ENCODE data around the gene PTPRJ.

PTPRJ gene

DNA sequence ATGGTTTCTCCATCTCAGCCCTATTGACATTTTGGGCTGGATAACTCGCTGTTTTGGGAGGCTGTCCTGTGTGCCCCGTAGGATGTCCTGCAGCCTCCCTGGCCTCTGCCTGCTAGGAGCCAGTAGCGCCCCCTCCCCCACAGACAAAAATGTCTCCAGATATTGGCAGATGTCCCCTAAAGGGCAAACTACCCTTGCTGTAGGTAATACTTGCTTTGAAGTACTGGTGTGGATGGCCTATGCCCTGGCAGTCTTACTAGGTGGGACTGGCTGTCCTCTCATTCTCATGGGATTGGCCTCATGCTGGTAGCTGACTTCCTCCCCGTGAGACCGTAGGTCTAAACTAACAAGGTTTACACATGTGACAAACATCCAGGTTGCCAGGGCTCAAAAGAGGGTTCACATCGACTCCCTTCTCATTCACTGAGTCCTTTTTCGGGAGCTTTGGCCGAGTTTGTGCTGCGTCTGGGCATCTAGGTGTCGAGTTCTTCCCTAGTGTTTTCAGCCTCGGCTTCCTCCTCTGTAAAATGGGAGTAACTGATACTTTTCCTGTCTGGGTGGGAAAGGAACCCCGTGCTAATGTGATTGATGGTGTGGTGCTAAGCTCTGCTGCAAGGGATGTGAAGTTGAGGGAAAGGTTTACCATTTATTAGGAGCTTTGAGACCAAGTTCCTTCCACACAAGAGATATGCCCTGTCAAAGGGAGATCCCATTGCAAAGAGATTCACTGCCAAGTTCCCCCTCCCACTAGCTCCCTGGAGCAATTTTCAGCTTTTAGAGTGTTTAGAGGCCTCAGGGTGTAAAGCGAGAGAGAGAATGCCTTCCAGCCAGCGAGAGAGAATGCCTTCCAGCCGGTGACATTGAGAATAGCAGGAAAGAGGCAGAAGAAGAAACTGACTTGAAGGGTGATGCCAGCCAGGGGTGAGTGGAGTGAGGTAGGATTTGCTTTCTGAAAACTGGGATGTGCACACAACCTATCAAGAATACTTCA is 17.0 kb downstream of the PTPRJ start:
- DNase-seq (ENCODE audit: low spot score), result no peak

DNA sequence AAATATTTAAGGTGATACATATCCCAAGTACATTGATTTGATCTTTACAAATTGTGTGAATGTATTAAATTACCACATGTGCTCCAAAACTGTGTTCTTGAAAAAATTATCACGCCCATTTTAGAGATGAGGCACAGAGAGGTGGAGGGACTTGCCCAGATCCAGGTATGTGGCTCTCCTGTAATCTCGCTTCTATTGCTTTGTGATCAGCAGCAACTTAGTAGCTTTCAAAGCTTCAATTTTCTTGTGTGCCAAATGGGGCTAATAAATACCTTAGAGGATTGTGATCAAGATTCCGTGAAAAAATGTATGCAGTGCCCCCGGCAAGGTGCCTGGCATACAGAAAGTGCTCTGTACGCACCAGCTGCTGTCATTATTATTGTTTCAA is 18.0 kb downstream of the PTPRJ start:
- DNase-seq (ENCODE audit: low spot score), result no peak

DNA sequence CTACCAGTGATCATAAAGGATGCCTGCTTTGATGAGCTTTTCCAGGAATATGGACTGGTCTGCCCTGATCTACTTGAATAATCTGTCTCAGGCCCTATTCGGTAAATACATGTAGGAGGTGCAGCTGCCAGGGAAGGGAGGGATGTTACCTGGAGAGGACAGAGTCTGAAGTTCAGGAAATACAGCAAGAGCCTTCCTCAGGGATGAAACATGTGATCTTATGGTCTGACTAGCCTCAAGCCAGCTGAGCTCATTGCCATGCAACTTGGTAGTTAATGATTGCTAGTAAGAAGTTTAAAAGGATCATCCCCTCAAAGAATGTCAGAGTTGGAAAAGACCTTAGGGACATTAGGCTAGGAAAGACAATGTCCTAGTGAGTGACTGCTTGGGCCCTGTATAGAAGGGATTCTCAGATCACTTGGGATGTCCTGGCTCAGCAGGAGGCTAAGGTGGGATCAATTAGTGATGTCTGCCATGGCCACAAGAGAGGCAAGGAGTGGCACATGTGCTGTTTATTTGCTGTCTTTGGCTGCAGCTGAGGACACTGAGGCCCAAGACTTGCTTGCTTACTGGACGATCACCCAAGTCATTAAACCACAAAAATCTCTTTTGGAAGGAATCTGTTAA is 18.5 kb downstream of the PTPRJ start:
- no peak for DNase-seq (ENCODE audit: low spot score)

DNA sequence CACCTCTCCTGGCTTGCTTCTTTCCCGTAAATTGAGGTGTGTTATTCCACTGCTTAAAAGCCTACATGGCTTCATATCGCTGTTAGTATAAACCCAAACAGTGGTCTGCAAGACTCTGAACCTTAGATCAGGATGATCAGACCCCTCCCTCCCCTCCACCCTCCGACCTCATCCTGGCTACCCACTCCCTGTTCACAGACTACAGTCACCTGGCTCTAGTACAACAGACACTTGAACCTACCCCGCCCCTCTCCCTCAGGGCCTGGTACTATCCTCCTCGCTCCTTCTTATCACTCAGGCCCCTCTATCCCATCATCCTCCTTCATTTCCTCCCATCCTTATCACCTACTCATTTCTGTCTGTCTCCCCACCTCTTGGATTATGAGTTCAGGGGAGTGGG is 20.1 kb downstream of the PTPRJ start:
- no peak for DNase-seq (ENCODE audit: low spot score)

DNA sequence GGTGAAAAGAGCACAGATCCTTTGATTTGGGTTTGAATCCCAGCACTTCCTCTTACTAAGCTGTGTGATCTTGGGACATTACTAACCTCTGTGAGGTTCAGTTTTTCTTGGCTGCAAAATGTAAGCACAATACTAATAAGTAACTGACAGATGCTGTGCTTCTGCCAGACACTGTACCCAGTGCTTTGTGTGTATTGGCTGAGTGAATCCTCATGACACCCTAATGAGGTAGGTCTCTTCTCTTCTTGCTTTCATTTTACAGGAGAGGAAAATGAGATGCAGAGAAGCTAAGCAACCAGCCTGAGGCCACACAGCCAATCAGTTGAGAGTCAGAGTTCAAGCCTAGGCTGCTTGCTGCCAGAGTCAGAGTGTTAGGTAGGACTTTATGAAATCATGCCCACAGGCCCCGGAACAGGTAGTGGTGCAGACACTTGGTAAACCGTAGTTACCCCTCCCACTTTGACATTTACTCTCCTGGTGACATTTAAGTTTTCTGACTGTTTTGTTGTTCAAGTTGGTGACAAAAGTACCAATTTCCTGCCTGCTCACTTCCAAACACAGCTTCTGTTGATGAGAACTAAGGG is 21.2 kb downstream of the PTPRJ start:
- DNase-seq (ENCODE audit: low spot score), result no peak

DNA sequence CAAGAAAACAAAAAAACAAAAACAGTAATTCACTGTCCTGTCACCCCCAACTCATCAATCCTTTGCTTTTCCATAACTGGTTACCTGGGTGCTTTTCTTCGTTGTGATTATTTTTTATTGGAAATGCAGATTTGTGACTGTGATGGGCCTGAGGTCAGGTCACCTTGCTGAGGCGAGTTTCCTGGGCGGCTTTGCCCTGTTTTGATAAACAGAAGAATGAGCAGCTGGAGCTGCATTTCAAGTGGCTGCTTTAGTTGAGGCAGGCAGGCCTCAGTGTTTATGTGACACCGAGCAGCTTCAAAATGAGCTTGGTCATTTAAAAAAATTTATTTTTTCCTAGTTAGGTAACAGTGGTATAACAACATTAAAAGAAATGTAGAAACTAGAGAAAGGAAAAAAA is 22.2 kb downstream of the PTPRJ start:
- DNase-seq (ENCODE audit: low spot score), result no peak

DNA sequence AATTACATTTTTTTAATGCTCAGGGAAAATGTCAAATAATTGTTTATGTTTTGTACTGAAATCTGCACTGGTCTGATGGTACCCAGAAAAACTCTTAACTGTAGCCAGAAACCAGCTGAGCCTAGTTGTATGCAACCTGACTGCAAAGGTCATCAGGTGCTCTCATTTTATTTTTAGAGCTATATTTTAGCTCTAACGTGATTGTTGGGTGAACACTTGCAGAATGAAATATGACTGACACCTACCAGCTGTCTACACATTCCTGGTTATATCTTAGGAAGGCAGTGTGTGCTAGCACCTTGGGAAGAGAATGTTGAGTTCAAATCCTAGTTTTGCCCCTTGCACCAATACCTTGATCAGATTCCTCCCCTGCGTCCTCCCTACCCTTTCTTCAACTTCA is 23.6 kb downstream of the PTPRJ start:
- no peak for DNase-seq (ENCODE audit: low spot score)

DNA sequence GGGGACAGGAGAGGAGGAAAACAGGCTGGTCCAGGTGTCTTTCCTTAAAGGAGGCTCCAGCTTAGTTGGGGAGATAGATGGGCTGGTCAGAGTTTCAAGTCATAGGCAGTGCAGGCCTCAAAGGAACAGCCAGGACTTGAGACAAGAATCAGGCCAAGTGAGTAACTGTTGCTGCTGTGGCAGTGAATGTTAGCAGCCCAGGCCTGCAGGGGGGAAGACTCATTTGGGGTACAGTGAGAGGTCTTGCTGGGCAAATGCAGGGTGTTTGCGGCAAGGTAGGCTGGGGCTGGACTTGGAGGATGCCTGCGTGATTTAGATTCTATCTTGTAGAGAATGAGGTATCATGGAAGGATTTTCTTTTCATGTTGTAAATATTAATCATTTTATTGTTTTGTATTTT is 24.1 kb downstream of the PTPRJ start:
- no peak for DNase-seq (ENCODE audit: low spot score)

DNA sequence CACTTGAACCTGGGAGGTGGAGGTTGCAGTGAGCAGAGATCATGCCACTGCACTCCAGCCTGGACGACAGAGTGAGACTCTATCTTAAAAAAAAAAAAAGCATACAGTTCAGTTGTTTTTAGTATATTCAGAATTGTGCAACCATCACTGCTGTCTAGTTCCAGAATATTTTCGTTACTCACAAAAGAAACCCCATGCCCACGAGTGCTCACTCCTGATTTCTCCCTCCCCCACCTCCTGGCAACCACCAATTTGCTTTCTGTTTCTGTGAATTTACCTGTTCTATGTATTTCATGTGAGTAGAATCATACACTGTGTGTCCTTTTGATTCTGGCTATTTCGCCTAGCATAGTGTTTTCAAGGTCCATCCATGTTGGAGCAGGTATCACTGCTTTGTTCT is 24.8 kb downstream of the PTPRJ start:
- no peak for DNase-seq (ENCODE audit: low spot score)

DNA sequence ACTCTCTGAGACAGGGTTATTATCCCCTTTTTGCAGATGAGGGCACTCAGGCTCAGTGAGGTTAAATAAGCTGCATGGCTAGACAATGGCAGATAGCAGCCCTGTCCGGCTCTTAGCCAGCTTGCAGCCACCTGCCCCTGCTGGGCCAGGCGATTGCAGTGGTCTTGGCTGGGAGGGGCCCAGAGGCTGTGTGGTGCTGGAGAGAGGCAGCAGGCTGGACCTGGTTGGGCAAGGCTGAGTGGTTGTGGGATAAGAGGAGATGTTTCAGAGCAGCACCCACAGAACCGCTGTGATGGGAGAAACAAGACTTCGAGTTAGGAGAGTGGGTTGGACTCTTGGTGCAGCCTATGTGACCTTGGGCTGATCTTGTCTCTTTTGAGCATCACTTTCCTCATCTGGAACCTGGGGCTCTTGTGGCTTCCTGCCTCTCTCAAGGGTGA is 25.5 kb downstream of the PTPRJ start:
- no peak for DNase-seq (ENCODE audit: low spot score)

DNA sequence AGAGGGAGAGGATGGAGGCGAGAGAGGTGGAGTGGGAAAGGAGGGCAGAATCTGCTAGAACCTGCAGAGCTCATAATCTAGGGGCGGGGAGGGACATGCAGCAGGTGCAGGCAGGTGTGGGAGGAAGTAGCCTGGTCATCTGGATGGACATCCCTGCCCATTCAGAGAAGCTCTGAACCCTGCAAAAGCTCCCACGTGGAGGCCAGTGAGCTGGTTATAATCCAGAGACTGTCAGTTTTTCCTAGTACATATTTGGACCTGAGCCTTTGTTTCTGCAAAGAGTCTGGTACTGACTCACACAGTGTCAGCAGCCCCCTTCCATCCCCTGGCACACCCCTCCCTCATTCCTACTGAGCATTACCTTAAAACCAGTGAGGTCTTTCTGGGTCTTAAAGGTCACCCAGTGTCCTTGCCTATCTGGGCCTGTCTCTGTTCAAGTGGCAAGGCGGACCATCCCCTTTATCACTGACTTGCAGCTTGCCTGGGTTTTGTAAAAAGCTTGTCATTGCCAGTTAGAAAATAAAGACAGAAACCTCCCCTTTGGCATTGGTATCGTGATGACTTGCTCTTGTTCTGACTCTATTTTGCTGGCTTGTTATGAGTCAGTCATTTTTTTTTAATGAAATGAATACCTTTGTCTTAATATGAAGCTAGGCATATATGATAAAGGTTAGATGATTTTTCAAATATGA is 26.1 kb downstream of the PTPRJ start:
- no peak for DNase-seq (ENCODE audit: low spot score)

DNA sequence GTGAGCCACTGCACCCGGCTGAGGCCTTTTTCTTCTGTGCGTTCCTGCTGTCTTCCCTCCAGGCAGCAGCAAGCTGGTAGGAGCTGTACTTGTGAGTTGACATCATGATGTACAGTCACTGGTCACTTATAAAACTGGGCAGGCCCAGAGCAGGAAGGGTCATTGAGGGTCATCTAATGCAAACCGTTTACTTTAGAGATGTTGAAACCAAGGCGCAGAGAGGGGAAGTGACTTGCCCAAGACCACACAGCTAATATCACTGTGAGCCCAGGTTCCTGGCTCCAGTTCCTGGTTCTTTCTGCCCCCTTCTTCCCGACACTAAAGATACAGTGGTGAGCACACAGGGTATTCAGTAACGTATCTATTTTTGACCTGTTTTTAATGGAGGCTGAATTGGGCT is 27.3 kb downstream of the PTPRJ start:
- no peak for DNase-seq (ENCODE audit: low spot score)

DNA sequence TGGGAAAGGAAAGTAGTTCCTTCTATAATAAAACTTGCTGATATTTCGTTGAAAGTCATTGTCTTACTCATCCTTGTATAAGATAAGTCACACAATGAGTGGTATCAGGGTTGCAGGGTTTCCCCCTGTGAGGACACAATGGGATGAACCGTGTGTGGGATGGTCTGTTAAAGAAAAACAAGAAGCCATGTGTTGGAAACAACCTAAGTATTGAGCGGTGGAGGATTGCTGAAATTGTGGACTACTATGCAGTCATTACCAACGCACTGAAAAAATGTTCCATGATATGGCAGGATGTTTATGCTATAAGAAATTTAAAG is 28.6 kb downstream of the PTPRJ start:
- no peak for DNase-seq (ENCODE audit: low spot score)

DNA sequence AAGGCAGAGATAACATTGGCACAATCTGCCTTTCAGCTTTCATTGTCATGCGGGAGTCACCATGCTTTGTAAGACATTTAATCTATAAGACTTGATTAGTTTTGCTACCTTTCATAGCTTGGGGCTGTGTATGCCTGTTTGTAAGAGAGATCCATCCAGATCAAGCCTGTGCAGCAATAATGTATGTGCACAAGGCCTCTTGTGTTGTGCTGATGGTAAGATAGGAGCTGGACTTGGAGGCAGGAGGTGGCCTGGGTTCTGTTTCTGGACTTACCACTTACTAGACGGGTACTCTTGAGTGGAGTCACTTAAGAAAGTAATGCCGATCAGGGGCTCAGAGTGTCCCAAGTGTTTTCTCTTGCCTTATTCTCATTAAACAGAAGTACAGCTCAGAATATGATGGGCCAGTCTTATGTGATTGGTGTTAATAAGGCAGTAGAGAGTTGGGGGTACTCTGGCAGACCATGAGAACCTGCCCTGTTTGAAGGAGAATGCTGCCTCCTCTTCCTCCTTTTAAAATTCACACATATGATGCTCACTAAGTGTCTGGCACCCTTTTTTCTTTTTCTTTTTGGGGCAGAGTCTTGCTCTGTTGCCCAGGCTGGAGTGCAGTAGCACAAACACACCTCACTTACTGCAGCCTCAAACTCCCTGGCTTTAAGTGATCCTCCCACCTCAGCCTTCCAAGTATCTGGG is 30.9 kb downstream of the PTPRJ start:
- no peak for DNase-seq (ENCODE audit: low spot score)

DNA sequence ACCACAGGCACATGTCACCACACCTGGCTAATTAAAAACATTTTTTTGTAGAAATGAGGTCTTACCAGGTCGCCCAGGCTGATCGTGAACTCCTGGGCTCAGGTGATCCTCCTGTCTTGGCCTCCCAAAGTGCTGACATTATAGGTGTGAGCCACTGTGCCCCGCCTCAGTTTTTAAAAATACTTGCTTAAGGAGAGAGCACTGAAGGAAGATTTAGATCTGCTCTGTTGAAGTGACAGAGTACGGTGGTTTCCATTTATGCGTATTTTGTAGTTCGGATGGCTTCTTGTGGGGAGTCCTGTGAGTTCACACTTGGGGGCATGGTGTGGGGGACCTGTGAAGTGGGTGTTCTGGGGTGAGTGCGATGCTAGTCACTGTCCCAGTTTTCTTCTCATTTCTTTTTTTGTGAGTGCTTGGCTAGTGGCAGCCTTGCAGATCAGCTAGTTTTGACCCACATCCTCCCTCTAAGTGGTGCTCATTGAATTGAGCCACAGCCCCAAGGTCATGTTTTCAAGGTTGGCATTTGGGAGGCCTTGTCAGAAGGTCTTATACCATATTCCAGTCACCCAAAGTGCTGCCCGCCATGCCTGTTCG is 31.5 kb downstream of the PTPRJ start:
- DNase-seq (ENCODE audit: low spot score), result no peak

DNA sequence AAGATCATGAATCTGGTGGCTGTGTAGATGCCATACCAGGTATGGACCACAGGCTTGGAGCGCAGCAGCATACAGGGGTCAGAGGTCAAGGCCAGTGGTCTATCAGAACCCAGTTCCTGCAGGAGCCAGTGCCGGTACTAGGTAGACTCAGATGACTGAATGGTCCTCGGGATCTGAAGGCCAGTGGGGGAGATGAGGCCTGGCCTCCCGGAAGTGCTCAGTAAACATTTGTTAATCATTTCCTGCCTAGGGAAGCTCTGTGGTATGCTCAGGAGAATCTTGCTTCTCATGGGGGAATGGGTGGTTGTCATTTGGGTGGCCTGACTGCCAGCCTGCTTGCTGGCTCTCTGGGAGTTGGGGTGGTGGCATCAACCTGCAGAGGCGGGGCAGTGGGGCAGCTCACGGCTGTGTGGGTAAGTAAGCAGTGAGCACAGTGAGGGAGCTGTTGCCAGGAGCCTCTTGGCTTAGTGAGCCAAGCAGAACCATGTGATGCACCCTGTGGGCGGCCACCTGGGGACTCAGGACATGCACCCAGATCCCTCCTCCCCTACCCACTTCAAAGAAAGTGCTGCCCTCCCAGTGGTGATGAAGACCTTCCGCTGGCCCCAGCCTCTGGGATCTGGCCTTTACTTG is 33.0 kb downstream of the PTPRJ start:
- DNase-seq (ENCODE audit: low spot score), result no peak

DNA sequence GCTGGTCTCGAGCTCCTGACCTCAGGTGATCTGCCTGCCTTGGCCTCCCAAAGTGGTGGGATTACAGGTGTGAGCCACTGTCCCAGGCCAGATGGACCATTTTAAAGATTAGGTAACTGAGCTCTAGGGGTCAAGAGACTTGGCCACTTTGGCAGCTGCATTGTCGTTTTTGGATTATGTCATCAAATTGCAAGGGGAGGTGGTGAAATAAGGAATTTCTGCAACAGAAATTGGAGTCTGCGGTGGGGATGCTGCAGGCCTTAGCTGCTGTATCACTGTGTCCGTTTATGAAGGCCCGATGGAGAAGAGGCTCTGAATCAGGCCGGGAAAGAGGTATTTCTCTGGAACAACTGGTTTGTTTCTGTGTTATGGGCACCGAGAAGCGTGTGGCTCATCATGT is 34.6 kb downstream of the PTPRJ start:
- no peak for DNase-seq (ENCODE audit: low spot score)

DNA sequence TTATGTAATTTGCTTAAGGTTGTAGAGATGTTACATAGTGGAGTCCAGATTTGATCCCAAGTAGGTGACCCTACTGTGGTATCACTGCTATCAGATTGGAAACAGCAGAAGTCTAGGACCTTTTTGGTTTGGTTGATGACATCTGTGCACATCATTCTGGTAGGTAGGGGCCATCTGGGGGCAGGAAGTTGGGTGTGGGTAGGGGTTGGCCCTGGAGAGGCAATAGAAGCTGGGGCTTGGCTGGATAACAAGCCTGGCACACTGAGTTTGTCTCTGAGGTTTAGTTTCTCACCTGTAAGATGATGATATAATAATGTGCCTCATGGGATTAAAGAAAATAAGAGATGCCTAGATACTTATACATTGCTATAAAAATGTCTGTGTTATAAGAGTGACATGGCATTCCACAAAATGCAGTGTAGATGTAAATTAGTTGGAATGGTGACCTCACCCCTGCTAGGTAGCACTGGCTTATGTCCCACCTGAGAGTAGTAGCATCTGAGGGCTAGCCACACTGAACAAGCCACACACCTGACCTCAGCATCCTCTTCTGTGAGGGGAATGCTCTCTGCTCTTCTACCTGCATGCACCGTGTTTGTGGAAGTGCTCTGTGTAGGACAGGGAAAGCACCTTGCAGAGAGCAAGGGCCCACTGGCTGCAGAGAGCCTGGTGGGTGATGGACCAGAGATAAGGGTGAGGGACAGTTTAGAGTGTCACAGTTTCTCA is 36.9 kb downstream of the PTPRJ start:
- no peak for DNase-seq (ENCODE audit: low spot score)

DNA sequence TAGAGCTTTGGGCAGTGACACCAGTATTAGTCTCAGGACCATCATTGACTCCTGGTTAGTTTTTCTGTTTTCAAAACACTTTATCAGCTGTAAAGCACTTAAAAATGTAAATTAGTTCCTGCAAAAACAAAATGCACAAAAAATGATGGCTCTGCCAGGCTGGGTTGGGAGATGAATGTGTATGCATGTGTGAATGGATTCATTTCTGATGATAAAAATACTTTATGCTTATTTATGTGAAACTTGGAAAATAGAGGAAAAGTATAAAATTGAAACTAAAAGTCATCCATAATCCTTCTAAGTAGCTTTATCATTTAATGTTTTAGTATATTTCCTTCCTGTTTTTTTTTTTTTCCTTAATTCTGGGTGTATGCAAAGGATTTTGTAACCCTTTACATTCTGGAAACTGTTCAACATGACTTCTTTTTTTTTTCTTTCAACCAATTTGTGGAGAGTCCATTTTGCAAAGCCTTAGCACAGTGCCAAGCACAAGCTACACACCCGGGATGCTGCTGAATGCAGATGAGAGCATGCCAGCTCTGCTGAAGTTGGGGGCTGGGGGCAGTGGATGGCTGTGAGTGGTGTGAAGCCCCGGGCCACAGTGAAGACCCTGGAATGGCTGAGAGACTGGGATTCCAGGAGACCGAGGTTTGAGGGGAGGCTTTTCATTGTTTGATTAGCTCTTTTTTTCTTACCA is 37.6 kb downstream of the PTPRJ start:
- no peak for DNase-seq (ENCODE audit: low spot score)

Data from left forelimb (tissue), 1 donor.